Fibroblast of pulmonary artery (primary cell): Measurements from ENCODE around the gene SLA2.
"Not testable (repeated sequence)": the region's sequence is repeated elsewhere in the genome, so short reads cannot be mapped to it uniquely, and the experiment has no call there.

ENCODE experiments used
- DNase-seq: peaks from one replicate; pipeline ENCODE4 v3.0.0-alpha.2; 2010; ENCODE audit warnings: low read depth
- H3K4me3 ChIP-seq: replicated peaks from 2 replicates; pipeline ENCODE4 v1.5.1; 2011; ENCODE audit warnings: low read depth, mild to moderate bottlenecking, control low read depth, low read length, moderate library complexity
- TF ChIP-seq, protein P1 (sequence below): IDR thresholded peaks from 2 replicates; pipeline ENCODE4 v1.5.1; 2011; ENCODE audit warnings: mild to moderate bottlenecking, control low read depth, low read length, inconsistent platforms; ENCODE audit errors: missing control alignments

SLA2 gene

DNA sequence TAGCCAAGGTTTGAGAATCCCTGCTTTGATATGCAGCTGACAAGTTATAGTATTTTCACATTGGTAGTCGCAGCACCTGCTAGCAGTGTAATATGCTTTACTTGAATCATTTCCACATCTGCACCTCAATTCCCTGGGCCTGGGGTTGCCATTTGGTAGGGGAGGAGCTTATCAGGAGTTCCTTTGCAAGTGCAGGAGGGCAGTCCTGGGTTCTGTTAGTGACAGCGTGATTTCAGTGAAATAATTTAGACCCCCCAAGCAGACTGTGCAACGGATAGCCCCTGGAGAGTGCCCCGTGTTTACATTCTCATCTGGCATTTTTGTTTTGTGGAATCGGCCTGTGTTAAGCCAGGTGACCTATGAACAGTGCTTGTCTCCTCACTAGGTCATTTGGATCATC, 34.4 kb downstream of the SLA2 start:
- H3K4me3 ChIP-seq: no peak overlapping the region
- TF ChIP-seq, protein P1, sequence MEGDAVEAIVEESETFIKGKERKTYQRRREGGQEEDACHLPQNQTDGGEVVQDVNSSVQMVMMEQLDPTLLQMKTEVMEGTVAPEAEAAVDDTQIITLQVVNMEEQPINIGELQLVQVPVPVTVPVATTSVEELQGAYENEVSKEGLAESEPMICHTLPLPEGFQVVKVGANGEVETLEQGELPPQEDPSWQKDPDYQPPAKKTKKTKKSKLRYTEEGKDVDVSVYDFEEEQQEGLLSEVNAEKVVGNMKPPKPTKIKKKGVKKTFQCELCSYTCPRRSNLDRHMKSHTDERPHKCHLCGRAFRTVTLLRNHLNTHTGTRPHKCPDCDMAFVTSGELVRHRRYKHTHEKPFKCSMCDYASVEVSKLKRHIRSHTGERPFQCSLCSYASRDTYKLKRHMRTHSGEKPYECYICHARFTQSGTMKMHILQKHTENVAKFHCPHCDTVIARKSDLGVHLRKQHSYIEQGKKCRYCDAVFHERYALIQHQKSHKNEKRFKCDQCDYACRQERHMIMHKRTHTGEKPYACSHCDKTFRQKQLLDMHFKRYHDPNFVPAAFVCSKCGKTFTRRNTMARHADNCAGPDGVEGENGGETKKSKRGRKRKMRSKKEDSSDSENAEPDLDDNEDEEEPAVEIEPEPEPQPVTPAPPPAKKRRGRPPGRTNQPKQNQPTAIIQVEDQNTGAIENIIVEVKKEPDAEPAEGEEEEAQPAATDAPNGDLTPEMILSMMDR: no peak
- no peak for DNase-seq

GRCh38 chr20:36608388-36608728, 37.6 kb downstream of the SLA2 start:
- DNase-seq, H3K4me3 ChIP-seq: not testable (repeated sequence)

- TF ChIP-seq, protein P1: no peak
- no peak for DNase-seq
- peak overlapping the region; percentile 95 for H3K4me3 ChIP-seq
These were observed 38.2 kb downstream of the SLA2 start for GRCh38 chr20:36607586-36608387.

DNA sequence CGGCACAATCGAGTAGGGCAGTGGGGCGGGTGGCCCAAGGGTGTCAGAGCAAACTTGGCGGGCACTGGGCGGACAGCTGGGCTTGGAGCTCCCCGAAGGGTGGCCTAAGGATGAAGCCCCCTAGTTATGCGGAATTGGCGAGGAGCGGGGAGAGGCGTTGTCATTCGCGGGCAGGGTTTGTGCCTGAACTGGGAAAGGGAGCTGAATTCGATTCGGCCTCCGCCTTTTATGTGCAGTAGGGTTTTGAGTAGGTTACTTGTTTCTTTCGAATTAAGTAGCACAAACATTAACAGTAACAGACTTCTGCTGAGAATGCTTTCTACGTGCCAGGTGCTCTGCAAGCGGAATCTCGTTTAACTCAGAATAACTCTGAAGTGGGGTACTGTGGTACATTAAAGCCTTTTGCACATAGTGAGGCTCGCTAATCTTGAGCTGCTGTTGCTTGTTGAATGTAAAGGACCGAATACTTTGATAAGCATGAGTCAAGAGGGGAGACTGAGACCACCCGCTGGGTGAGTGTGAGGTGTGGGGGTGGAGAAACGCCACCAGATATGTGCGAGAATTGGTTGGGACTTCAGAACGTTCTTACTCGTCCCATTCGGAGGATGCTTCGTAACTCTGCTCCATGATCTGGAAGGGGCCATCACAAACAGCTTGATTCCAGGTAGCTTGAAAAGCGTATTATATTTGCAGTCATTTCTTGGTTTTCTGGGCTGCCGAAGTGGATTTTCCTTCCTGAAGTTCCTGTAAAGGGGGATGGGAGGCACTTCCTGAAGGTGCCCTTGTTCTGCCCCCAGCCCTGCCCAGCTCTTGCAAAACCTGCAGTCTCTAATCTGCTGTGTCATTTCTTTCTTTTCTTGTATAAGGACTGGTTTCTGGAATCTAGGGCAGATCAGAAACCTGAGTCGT, 39.6 kb downstream of the SLA2 start:
- TF ChIP-seq, protein P1: no peak
- peak overlapping the region; percentile 95 for H3K4me3 ChIP-seq
- DNase-seq: peak; percentile 59

- peak within 1 kb of the TSS; percentile 95 for H3K4me3 ChIP-seq
- TF ChIP-seq, protein P1: peak; percentile 88
- peak; percentile 99 for DNase-seq
These were observed 40.4 kb downstream of the SLA2 start, which contains the start of gene RAB5IF for GRCh38 chr20:36605399-36606157. RAB5IF (plus strand) TSS chr20:36605779; CDS start chr20:36605952, 173 bp downstream.

DNA sequence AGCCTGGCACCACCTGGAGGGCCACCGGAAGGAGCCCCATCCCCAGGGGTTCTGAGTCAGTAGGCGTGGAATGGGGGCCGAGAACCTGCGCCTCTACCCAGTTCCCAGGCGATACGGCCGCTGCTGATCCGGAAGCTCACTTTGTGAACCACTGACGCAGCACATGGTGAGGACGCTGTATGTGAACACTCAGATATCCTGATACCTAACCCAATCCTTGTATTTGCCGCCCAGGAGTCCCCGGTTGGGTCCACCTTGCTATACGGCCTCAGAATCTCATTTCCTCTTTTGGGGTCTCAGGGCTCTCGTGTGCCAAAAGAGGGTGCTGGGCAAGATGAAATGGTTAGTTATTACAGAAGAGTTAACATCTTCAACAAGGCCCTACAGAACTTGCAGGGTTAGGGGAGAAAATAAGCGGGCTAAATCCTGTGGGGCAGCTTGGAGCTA, 41.0 kb downstream of the SLA2 start:
- TF ChIP-seq, protein P1: no peak
- H3K4me3 ChIP-seq: peak overlapping the region; percentile 40
- DNase-seq: no peak

DNA sequence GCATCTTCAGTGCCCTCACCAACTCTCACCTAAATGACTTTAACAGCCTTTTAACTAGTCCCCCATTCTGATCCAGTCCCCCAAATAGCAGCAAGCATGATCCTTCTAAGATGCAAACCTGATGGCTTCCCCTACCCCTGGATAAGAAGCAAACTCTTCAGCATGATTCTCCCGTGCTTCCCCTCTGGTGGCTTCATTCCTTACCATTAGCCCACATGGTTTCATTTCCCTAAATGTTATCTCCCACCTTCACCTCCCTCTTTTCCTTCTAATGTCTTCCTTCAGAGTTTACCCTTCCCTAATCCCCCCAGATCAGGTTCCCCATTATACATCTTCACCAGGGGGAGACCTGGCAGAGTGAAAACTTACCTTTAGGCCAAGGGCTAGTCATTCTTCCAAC, 44.5 kb downstream of the SLA2 start:
- H3K4me3 ChIP-seq: no peak overlapping the region
- no peak for DNase-seq
- TF ChIP-seq, protein P1: no peak
